GM21529 (cell line): ENCODE measurements around the gene KCNH3.
"Not testable (repeated sequence)": the region's sequence is repeated elsewhere in the genome, so short reads cannot be mapped to it uniquely, and the experiment has no call there.

Experiments used
- ATAC-seq: cut with Tn5 transposase; IDR thresholded peaks from one replicate; pipeline ENCODE4 v1.9.1; 2021; ENCODE audit not compliant: unreplicated experiment

KCNH3 gene

GRCh38 chr12:49583366-49584094 lies 44.7 kb downstream of the KCNH3 start:
- no peak for ATAC-seq

- no peak for ATAC-seq
These were observed 45.8 kb downstream of the KCNH3 start for GRCh38 chr12:49584591-49584990.

- ATAC-seq: no peak
These were observed 46.9 kb downstream of the KCNH3 start for GRCh38 chr12:49585477-49586459.

DNA sequence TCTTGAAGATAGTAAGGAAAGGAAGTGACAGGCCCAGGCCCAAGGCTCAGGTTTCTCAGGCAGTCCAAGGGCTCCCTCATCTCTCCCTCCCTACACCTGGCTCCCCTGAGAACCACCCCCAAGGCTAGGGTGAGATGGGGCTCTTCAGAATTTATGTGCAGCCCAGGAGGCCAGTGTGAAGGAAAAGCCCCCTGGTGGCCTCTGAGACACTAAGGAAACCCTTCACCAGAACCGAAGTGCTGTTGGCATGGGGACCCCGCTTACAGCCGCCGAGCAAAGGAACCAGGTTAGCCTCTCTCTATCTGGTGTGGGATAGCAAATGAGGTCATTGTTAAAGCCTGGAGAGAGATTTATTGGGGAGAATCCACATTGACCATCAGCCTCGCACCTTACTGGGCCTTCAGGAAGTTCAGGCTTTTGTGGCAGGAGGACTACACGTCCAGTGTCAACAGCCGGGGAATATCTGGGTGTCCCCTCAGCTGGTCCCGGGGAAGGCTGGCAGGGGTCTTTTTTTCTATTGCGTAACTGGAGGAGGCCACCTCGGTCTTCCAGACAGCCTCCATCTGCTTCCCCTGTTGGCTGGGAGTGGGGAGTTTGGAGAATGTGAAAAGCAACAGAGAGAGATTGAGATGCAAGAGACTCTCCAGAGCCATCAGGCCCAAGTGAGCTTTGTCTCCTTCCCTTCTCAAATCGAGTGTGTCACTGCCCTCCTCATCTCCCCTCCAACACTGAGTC lies 48.5 kb downstream of the KCNH3 start:
- ATAC-seq: no peak

- ATAC-seq: no peak
These were observed 49.5 kb downstream of the KCNH3 start for GRCh38 chr12:49588281-49588680.

DNA sequence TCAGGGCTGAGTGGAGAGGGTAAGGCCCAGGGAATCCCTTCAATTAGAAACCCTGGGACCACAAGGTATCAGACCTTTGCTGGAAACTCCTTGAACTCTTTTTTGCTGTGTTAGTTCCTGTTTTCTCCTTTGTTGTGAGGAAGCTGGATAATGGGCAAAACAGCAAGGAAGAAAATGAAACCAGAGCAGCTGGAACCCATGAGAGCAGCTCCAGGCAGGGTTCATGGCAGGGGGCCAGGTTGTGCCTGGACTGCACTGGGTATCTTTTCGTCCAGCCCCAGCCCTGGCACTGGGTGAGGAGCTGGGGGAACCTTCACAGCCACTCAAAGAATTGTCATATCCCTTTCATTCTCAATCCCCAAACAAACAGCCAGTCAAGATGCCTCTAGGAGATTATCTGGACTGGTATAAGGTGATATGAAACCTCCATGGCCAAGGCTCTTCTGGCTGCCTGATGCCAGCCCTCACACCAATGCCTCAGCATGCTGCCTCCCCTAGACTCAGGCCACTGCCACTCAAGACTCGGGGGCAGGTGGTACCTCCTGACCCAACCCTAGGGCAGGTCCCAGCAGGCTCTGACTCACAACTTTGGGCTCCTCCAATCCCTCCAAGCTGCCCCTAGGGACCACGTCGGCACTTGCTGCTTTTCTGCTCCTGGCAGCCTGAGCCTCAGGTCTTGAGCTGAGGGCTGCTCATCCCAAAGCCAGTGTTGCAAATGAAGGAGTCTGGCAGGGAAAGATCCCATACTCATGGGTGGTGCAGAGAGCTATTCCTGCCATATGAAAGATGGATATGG lies 50.1 kb downstream of the KCNH3 start:
- ATAC-seq: no peak

DNA sequence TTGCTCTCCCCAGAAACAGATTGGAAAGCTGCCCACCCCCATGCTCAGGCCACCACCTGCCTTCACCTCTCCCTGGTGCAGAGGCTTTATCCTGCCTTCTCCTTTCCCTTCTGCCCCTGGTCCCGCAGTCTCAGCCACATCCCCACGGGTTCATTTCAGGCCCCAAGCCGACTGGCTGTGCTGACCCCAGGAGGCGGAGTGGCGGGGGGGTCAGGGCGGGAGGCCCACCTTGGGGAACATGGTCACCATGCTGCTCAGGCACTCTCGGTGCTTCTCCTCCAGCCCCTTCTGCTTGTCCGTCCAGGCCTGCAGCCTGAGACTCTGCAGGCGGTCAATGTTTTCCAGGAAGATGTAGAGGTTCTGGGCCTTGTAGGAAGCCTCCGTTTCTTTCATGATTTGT lies 59.7 kb downstream of the KCNH3 start:
- no peak for ATAC-seq

DNA sequence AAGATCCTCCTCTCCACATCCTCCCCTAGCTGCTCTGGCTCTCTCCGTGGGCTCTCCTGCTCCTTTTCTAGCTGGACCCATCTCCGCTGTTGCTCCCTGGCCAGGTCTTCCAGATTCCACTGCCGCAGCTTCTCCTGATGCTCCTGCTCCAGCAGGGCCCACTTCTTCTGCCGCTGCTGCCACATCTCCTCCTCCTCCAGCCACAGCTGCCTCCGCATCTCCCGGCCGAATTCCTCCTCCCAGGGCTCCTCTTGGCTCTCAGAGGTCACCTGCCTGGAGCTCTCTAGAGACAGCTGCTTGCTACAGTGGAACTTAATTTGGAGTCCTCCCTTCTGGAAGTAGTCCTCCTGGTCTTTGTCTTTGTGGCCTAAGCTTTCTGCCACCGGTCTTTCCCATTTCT lies 61.1 kb downstream of the KCNH3 start:
- no peak for ATAC-seq

- ATAC-seq: no peak
These were observed 64.9 kb downstream of the KCNH3 start for GRCh38 chr12:49603721-49604120.

DNA sequence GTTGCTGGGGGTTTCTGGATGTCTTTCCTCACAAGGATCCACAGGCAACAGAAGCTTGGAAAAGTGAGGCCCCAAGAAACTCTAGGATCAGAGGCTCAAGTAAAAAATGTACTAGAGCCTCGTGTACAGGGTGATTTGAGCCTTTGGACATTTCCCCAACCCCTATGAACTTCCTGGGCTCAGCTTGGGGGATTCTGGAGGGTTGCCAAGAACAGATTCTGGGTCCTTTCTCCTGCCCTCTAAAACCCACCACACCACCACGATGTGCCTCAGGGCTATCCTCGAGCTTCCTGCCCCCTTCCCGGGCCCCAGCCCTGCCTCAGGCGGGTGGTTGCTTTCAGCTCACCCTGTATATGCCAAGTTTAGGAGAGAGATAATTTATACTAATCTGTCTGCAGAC lies 66.0 kb downstream of the KCNH3 start:
- ATAC-seq: no peak

DNA sequence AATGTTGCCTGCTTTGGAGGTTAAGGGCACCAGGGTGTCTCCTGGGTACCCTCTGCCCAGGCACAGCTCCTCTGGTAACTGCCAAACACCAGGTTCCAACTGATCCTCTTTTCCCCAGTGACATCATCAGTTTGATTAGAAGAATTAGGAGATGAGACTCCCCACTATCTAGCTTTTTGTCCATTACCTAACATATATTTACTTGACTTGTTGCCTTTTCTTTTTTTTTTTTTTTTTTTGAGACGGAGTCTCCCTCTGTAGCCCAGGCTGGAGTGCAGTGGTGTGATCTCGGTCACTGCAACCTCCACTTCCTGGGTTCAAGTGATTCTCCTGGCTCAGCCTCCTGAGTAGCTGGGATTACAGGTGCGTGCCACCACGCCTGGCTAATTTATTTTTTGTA lies 66.7 kb downstream of the KCNH3 start, which contains the start of gene FAM186B:
Gene FAM186B, minus strand, starts transcription at position 101 of the 400 bp plus-strand sequence. CDS start 162 bp downstream, outside the sequence.
- not testable (repeated sequence) for ATAC-seq
